NCI-H128 (cell line): ENCODE data around the gene ALOX12.
"Not testable (repeated sequence)": the region's sequence is repeated elsewhere in the genome, so short reads cannot be mapped to it uniquely, and the experiment has no call there.

ENCODE experiments used
- DNase-seq: peaks from one replicate; lab custom pipeline; 2025; ENCODE audit not compliant: unreplicated experiment; lab: John Stamatoyannopoulos, UW

ALOX12 gene

GRCh38 chr17:7043182-7043496 lies 47.3 kb downstream of the ALOX12 start:
- DNase-seq, result no peak

- peak; percentile 38 for DNase-seq
Observed at GRCh38 chr17:7043497-7044198, 47.8 kb downstream of the ALOX12 start, which contains the start of gene SLC16A11. Gene SLC16A11, minus strand, starts transcription at chr17:7044092. Its CDS starts 579 bp downstream, at chr17:7043513.

GRCh38 chr17:7045492-7046126 lies 49.8 kb downstream of the ALOX12 start:
- DNase-seq, result peak; percentile 26

GRCh38 chr17:7046127-7046724 lies 50.4 kb downstream of the ALOX12 start:
- no peak for DNase-seq

GRCh38 chr17:7046725-7047397 lies 51.0 kb downstream of the ALOX12 start:
- not testable (repeated sequence) for DNase-seq

- no peak for DNase-seq
Observed at GRCh38 chr17:7047566-7047965, 51.7 kb downstream of the ALOX12 start.

- DNase-seq, result no peak
Observed at GRCh38 chr17:7048968-7049367, 53.1 kb downstream of the ALOX12 start.

- DNase-seq, result not testable (repeated sequence)
Observed at GRCh38 chr17:7050583-7050982, 54.7 kb downstream of the ALOX12 start.

GRCh38 chr17:7056386-7056785 lies 60.5 kb downstream of the ALOX12 start:
- no peak for DNase-seq

- no peak for DNase-seq
Observed at GRCh38 chr17:7058831-7059447, 63.1 kb downstream of the ALOX12 start.
